NCI-H1105 (cell line): ENCODE data around the gene ZNF674.
"Not testable (repeated sequence)": the region's sequence is repeated elsewhere in the genome, so short reads cannot be mapped to it uniquely, and the experiment has no call there.

Experiments used
- DNase-seq: peaks from one replicate; lab custom pipeline; 2025; lab: John Stamatoyannopoulos, UW

ZNF674 gene

GRCh38 chrX:46569621-46570020 is 24.4 kb upstream of the ZNF674 start:
- no peak for DNase-seq

GRCh38 chrX:46567388-46567787 is 22.2 kb upstream of the ZNF674 start:
- no peak for DNase-seq

- DNase-seq, result no peak
These were observed 16.8 kb upstream of the ZNF674 start for GRCh38 chrX:46561824-46562657.

- DNase-seq, result no peak
These were observed 13.8 kb upstream of the ZNF674 start for GRCh38 chrX:46559062-46559461.

- DNase-seq, result no peak
These were observed 9.7 kb upstream of the ZNF674 start for GRCh38 chrX:46554942-46555341.

GRCh38 chrX:46553935-46554334 is 8.7 kb upstream of the ZNF674 start:
- no peak for DNase-seq

GRCh38 chrX:46551494-46552128 is 6.4 kb upstream of the ZNF674 start:
- no peak for DNase-seq

GRCh38 chrX:46549914-46550313 is 4.7 kb upstream of the ZNF674 start:
- DNase-seq, result no peak

GRCh38 chrX:46547857-46548256 is 2.6 kb upstream of the ZNF674 start:
- DNase-seq, result no peak

- DNase-seq, result not testable (repeated sequence)
These were observed 694 bp downstream of the ZNF674 start for GRCh38 chrX:46544527-46544926.

- no peak for DNase-seq
These were observed 1.8 kb downstream of the ZNF674 start for GRCh38 chrX:46543441-46543840.

- DNase-seq, result no peak
These were observed 13.8 kb downstream of the ZNF674 start for GRCh38 chrX:46531442-46531841.

GRCh38 chrX:46530404-46530908 is 14.8 kb downstream of the ZNF674 start:
- DNase-seq, result not testable (repeated sequence)

- not testable (repeated sequence) for DNase-seq
These were observed 15.3 kb downstream of the ZNF674 start for GRCh38 chrX:46529740-46530403.

GRCh38 chrX:46528640-46529039 is 16.6 kb downstream of the ZNF674 start:
- not testable (repeated sequence) for DNase-seq

GRCh38 chrX:46506076-46506475 is 39.1 kb downstream of the ZNF674 start:
- no peak for DNase-seq

GRCh38 chrX:46502848-46503247 is 42.4 kb downstream of the ZNF674 start:
- DNase-seq, result no peak

GRCh38 chrX:46500054-46500453 is 45.2 kb downstream of the ZNF674 start:
- no peak for DNase-seq

- no peak for DNase-seq
These were observed 56.5 kb downstream of the ZNF674 start for GRCh38 chrX:46488712-46489111.

- DNase-seq, result no peak
These were observed 59.3 kb downstream of the ZNF674 start for GRCh38 chrX:46485897-46486296.

- not testable (repeated sequence) for DNase-seq
These were observed 66.6 kb downstream of the ZNF674 start for GRCh38 chrX:46478634-46479033.

- DNase-seq, result no peak
These were observed 67.8 kb downstream of the ZNF674 start for GRCh38 chrX:46477435-46477834.

GRCh38 chrX:46465203-46465602 is 80.0 kb downstream of the ZNF674 start:
- DNase-seq, result no peak
